Uterus (tissue), 2 donors: ENCODE data around the gene MSH3.

ENCODE experiments used
- POLR2A ChIP-seq, 2 donors: fragments of 450-650 bp; IDR thresholded peaks; one replicate each; pipeline ENCODE4 v1.6.1; 2016; ENCODE audit warnings: antibody characterized with exemption in 2 of 2, mild to moderate bottlenecking in 1 of 2, moderate library complexity in 1 of 2
- TF ChIP-seq, protein P1 (sequence below), 4 experiments: fragments of 200-600 bp in 2 of 4; fragments of 450-650 bp in 2 of 4; sonication (generic) in 2 of 4; IDR thresholded peaks; one replicate each; pipeline ENCODE4 v1.5.1; 2016 to 2019; ENCODE audit warnings: antibody characterized with exemption in 4 of 4, mild to moderate bottlenecking in 2 of 4, moderate library complexity in 1 of 4

DNA sequence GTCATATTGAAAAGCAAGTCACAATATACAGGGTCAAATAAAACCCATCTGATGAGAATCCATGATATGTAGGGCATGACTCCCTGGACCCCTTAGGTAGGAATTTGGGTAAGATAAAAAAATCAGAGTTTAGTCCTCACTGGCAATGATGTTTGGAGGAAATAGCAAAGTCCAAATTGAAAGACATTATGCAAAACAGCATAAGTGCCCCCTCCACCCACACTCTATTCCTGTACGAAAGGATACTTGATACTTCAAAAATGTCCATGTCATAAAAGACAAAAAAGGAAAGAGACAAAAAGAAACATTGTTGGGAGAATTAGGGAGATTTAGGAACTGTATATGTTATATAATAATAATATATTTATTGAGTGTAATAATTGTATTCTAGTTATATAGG, 209.7 kb downstream of the MSH3 start:
- no peak for TF ChIP-seq POLR2A (IDR thresholded peaks at IDR 0.05)
- TF ChIP-seq, protein P1, sequence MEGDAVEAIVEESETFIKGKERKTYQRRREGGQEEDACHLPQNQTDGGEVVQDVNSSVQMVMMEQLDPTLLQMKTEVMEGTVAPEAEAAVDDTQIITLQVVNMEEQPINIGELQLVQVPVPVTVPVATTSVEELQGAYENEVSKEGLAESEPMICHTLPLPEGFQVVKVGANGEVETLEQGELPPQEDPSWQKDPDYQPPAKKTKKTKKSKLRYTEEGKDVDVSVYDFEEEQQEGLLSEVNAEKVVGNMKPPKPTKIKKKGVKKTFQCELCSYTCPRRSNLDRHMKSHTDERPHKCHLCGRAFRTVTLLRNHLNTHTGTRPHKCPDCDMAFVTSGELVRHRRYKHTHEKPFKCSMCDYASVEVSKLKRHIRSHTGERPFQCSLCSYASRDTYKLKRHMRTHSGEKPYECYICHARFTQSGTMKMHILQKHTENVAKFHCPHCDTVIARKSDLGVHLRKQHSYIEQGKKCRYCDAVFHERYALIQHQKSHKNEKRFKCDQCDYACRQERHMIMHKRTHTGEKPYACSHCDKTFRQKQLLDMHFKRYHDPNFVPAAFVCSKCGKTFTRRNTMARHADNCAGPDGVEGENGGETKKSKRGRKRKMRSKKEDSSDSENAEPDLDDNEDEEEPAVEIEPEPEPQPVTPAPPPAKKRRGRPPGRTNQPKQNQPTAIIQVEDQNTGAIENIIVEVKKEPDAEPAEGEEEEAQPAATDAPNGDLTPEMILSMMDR (IDR thresholded peaks at IDR 0.05): no peak
